HCT116 (cell line): ENCODE data around the gene TMEM91. TPM values are rescaled to one million over a fixed set of nuclear protein-coding genes. Genes with fewer than 3 reads are reported as not detected.

Experiments
- ATAC-seq: fragments of 200-7000 bp; cut with Tn5 transposase; 2 replicates; pipeline ENCODE4 v1.9.1; 2020; ENCODE audit warnings: mild to moderate bottlenecking, moderate library complexity
- BruUV-seq: library from RNA; stranded (reverse); fragments of 400-500 nt; replicated peaks from 2 replicates; lab custom pipeline; 2021; lab: Mats Ljungman, UMichigan
- CTCF ChIA-PET: fragments of 300-600 bp; sonication (Branson Sonifier 250); formaldehyde crosslinking; loops from one replicate; lab custom pipeline; 2021; ENCODE audit warnings: antibody characterized with exemption; lab: Charles Lee
- POLR2A ChIA-PET: fragments of 300-600, 350-600 bp; sonication (Branson Sonifier 250); formaldehyde crosslinking; loops from one replicate; lab custom pipeline; 2021; ENCODE audit warnings: antibody characterized with exemption; lab: Charles Lee
- RAD21 ChIA-PET, 2 experiments: fragments of 300-600 bp; sonication (Branson Sonifier 250); formaldehyde crosslinking; loops; one replicate each; lab custom pipeline; 2023; ENCODE audit warnings: low total read pairs in 2 of 2; ENCODE audit not compliant: uncharacterized antibody in 2 of 2, unreplicated experiment in 2 of 2, low non-redundant PET in 1 of 2; lab: Charles Lee
- DNase-seq: peaks from one replicate; pipeline ENCODE4 v3.0.0-alpha.2; 2010; ENCODE audit warnings: low read depth, low spot score
- H2AFZ ChIP-seq: fragments of 200-600 bp; shearing (Covaris generic), sonication (generic); 2 replicates; pipeline ENCODE4 v1.6.1; 2017; ENCODE audit warnings: low read depth, mixed run types, mixed read lengths, antibody characterized with exemption, low read length; ENCODE audit not compliant: poor library complexity, severe bottlenecking
- H3K27ac ChIP-seq: 2 replicates; pipeline ENCODE4 v1.5.1; 2012; ENCODE audit warnings: low read depth, low read length
- H3K27me3 ChIP-seq: fragments of 200-600 bp; sonication (generic); 2 replicates; pipeline ENCODE4 v1.6.1; 2016; ENCODE audit warnings: mixed run types, low read length, mixed read lengths; ENCODE audit not compliant: insufficient read depth
- H3K36me3 ChIP-seq, 2 experiments: fragments of 200-500 bp in 1 of 2; fragments of 200-600 bp in 1 of 2; sonication (Bioruptor generic) in 1 of 2; sonication (generic) in 1 of 2; 2 replicates each; pipeline versions ENCODE4 v1.5.1 to v1.6.1; 2014 to 2016; ENCODE audit warnings: low read length in 2 of 2, inconsistent platforms in 1 of 2, mixed read lengths in 1 of 2, mixed run types in 1 of 2; ENCODE audit not compliant: insufficient read depth in 2 of 2, control insufficient read depth in 1 of 2
- H3K4me1 ChIP-seq, 2 experiments: fragments of 200-600 bp in 1 of 2; sonication (generic) in 1 of 2; 2 replicates each; pipeline versions ENCODE4 v1.5.1 to v1.6.1; 2012 to 2017; ENCODE audit warnings: low read length in 2 of 2, inconsistent platforms in 1 of 2, mild to moderate bottlenecking in 1 of 2, mixed read lengths in 1 of 2, mixed run types in 1 of 2, moderate library complexity in 1 of 2; ENCODE audit not compliant: insufficient read depth in 2 of 2, control insufficient read depth in 1 of 2
- H3K4me2 ChIP-seq: fragments of 200-600 bp; sonication (generic); 2 replicates; pipeline ENCODE4 v1.6.1; 2017; ENCODE audit warnings: mixed run types, low read length, mixed read lengths
- H3K4me3 ChIP-seq, 2 experiments: fragments of 200-600 bp in 1 of 2; sonication (generic) in 1 of 2; replicated peaks in 1 of 2; 2 replicates each; pipeline ENCODE4 v1.5.1; 2011 to 2016; ENCODE audit warnings: low read length in 2 of 2, control low read depth in 1 of 2, low read depth in 1 of 2, mild to moderate bottlenecking in 1 of 2, mixed read lengths in 1 of 2, mixed run types in 1 of 2
- H3K79me2 ChIP-seq: fragments of 200-600 bp; sonication (generic); 2 replicates; pipeline ENCODE4 v1.6.1; 2017; ENCODE audit warnings: mild to moderate bottlenecking, mixed run types, low read length, moderate library complexity, mixed read lengths; ENCODE audit not compliant: insufficient read depth
- H3K9ac ChIP-seq: fragments of 200-600 bp; sonication (generic); 2 replicates; pipeline ENCODE4 v1.6.1; 2016; ENCODE audit warnings: low read length, mixed read lengths
- H3K9me2 ChIP-seq: fragments of 200-600 bp; sonication (generic), shearing (Covaris generic); 2 replicates; pipeline ENCODE4 v1.6.1; 2017; ENCODE audit warnings: mixed run types, mild to moderate bottlenecking, moderate library complexity; ENCODE audit not compliant: insufficient read depth
- H3K9me3 ChIP-seq, 2 experiments: fragments of 200-500 bp in 1 of 2; fragments of 200-600 bp in 1 of 2; sonication (Bioruptor generic) in 1 of 2; sonication (generic) in 1 of 2; 2 replicates each; pipeline ENCODE4 v1.6.1; 2014 to 2017; ENCODE audit warnings: low read length in 2 of 2, mixed read lengths in 2 of 2, inconsistent platforms in 1 of 2, low read depth in 1 of 2, mild to moderate bottlenecking in 1 of 2, mixed run types in 1 of 2, moderate library complexity in 1 of 2; ENCODE audit not compliant: control insufficient read depth in 1 of 2, insufficient read depth in 1 of 2
- H4K20me1 ChIP-seq: fragments of 200-600 bp; sonication (generic), shearing (Covaris generic); 2 replicates; pipeline ENCODE4 v1.6.1; 2017; ENCODE audit warnings: mixed run types, mild to moderate bottlenecking, moderate library complexity; ENCODE audit not compliant: insufficient read depth
- EGR1 ChIP-seq: IDR thresholded peaks from 2 replicates; pipeline ENCODE4 v1.6.1; 2012; ENCODE audit warnings: low read depth
- EZH2phosphoT487 ChIP-seq: fragments of 200-600 bp; IDR thresholded peaks from 2 replicates; pipeline ENCODE4 v1.6.1; 2018; ENCODE audit warnings: antibody characterized with exemption, borderline replicate concordance
- FOSL1 ChIP-seq: IDR thresholded peaks from 2 replicates; pipeline ENCODE4 v1.6.1; 2012; ENCODE audit warnings: low read depth
- MAX ChIP-seq: IDR thresholded peaks from 2 replicates; pipeline ENCODE4 v1.6.1; 2012
- POLR2A ChIP-seq: IDR thresholded peaks from 2 replicates; pipeline ENCODE4 v1.7.0; 2011; ENCODE audit warnings: borderline replicate concordance; ENCODE audit not compliant: insufficient read depth, insufficient read length; ENCODE audit errors: extremely low read depth
- POLR2AphosphoS5 ChIP-seq: IDR thresholded peaks from 2 replicates; pipeline ENCODE4 v1.6.1; 2011; ENCODE audit warnings: mild to moderate bottlenecking, low read depth, low read length, moderate library complexity
- RAD21 ChIP-seq: IDR thresholded peaks from 2 replicates; pipeline ENCODE4 v1.6.1; 2012; ENCODE audit warnings: low read depth, mild to moderate bottlenecking
- REST ChIP-seq: IDR thresholded peaks from 2 replicates; pipeline ENCODE4 v1.6.1; 2012; ENCODE audit warnings: low read depth
- SP1 ChIP-seq: IDR thresholded peaks from 2 replicates; pipeline ENCODE4 v1.6.1; 2012; ENCODE audit warnings: low read depth
- TCF7L2 ChIP-seq: IDR thresholded peaks from 2 replicates; pipeline ENCODE4 v1.7.0; 2011; ENCODE audit warnings: borderline replicate concordance, inconsistent platforms; ENCODE audit not compliant: insufficient read depth, insufficient read length; ENCODE audit errors: extremely low read depth
- intact Hi-C: fragments of 100-400 bp; cut with micrococcal nuclease; formaldehyde crosslinking; loops from 2 replicates; pipeline ENCODE4 v1.10.0; 2022
- total RNA-seq: library from RNA; stranded (reverse); gene quantifications from one replicate; pipeline ENCODE4 v1.2.1, GENCODE V29; 2021; ENCODE audit not compliant: unreplicated experiment

TMEM91 gene
- total RNA-seq, 1 experiment from 2014 or later, result 4.4 TPM

GRCh38 chr19:41401483-41401882 is 25.1 kb downstream of the TMEM91 start:
- no peaks in the 10 kb centered on the region for H4K20me1 ChIP-seq
- H3K4me3 ChIP-seq, result no peak overlapping the region
- H3K27me3 ChIP-seq, result no peaks in the 10 kb centered on the region
- H2AFZ ChIP-seq, result no peak overlapping the region
- intact Hi-C loops, result no loop called here
- 0 out of 4 replicates have a peak, but pooled peaks cover 0 to 3% of the 10 kb centered on the region in 2 experiments for H3K36me3 ChIP-seq
- DNase-seq, result no peak
- no peak overlapping the region for H3K9ac ChIP-seq
- no peak overlapping the region for H3K4me2 ChIP-seq
- ChIA-PET RAD21 (no interaction called here), POLR2A (no interaction called here)
- H3K79me2 ChIP-seq, result peaks cover 25% of the 10 kb centered on the region
- BruUV-seq, result no TSS peak
- H3K4me1 ChIP-seq, result peaks cover 9 to 13% of the 10 kb centered on the region in 2 experiments
- H3K9me2 ChIP-seq, result no peaks in the 10 kb centered on the region
- no peaks in the 10 kb centered on the region for H3K9me3 ChIP-seq
- TF ChIP-seq RAD21 (no peak), TCF7L2 (no peak), FOSL1 (no peak), SP1 (no peak), EGR1 (no peak), POLR2A (no peak)
- TF ChIP-seq, all 23 proteins: peak for 0
- no peak for ATAC-seq
- CTCF ChIA-PET, result no interaction called here
- H3K27ac ChIP-seq, result no peak overlapping the region

GRCh38 chr19:41402010-41402409 is 25.7 kb downstream of the TMEM91 start:
- CTCF ChIA-PET, result no interaction called here
- no peaks in the 10 kb centered on the region for H4K20me1 ChIP-seq

More at GRCh38 chr19:41402010-41402409, 25.7 kb downstream of the TMEM91 start:
- H2AFZ ChIP-seq, result no peak overlapping the region
- ATAC-seq (no peak), DNase-seq (no peak)
- H3K4me2 ChIP-seq, result no peak overlapping the region
- peaks cover 9 to 11% of the 10 kb centered on the region in 2 experiments for H3K4me1 ChIP-seq
- H3K4me3 ChIP-seq, result no peak overlapping the region
- BruUV-seq, result no TSS peak
- intact Hi-C loops, result no loop called here
- TF ChIP-seq EZH2phosphoT487 (no peak), REST (no peak), MAX (no peak), POLR2A (no peak), RAD21 (no peak), SP1 (no peak), POLR2AphosphoS5 (no peak)
- H3K27me3 ChIP-seq, result no peaks in the 10 kb centered on the region
- no peaks in the 10 kb centered on the region for H3K9me2 ChIP-seq
- no peaks in the 10 kb centered on the region for H3K9me3 ChIP-seq
- H3K9ac ChIP-seq, result no peak overlapping the region
- H3K36me3 ChIP-seq, result 0 out of 4 replicates have a peak, but pooled peaks cover 0 to 3% of the 10 kb centered on the region in 2 experiments
- peaks cover 21% of the 10 kb centered on the region for H3K79me2 ChIP-seq
- H3K27ac ChIP-seq, result no peak overlapping the region
- ChIA-PET RAD21 (no interaction called here), POLR2A (no interaction called here)
